SK-N-SH treated with all-trans-retinoic acid at 6 μM for 48 hours (cell line): ENCODE data around the gene CMKLR1.

Source experiments
- ATAC-seq: fragments of 200-7000 bp; cut with Tn5 transposase; 3 replicates; pipeline ENCODE4 v1.9.1; 2020; ENCODE audit warnings: mild to moderate bottlenecking, moderate library complexity
- ARNTL ChIP-seq: fragments of 450-650 bp; formaldehyde crosslinking; IDR thresholded peaks from 2 replicates; pipeline ENCODE4 v1.5.0; 2020; ENCODE audit warnings: low read depth, mild to moderate bottlenecking, moderate library complexity, borderline replicate concordance
- BACH2 ChIP-seq: fragments of 250-450 bp; sonication (Bioruptor Pico); IDR thresholded peaks from 2 replicates; pipeline ENCODE4 v1.9.0; 2021; ENCODE audit warnings: mild to moderate bottlenecking, borderline replicate concordance
- CSDC2 ChIP-seq: fragments of 250-450 bp; sonication (Bioruptor Pico); IDR thresholded peaks from 2 replicates; pipeline ENCODE4 v1.5.0; 2020; ENCODE audit warnings: mild to moderate bottlenecking, moderate library complexity
- ESRRG ChIP-seq: fragments of 250-450 bp; sonication (Bioruptor Pico); IDR thresholded peaks from 2 replicates; pipeline ENCODE4 v1.6.1; 2021; ENCODE audit warnings: mild to moderate bottlenecking
- GLIS3 ChIP-seq: fragments of 250-450 bp; sonication (Bioruptor Pico); IDR thresholded peaks from 2 replicates; pipeline ENCODE4 v1.5.0; 2020; ENCODE audit warnings: mild to moderate bottlenecking, moderate library complexity
- ISL1 ChIP-seq: fragments of 250-450 bp; sonication (Bioruptor Pico); IDR thresholded peaks from 2 replicates; pipeline ENCODE4 v2.1.2; 2022; ENCODE audit warnings: mild to moderate bottlenecking, moderate library complexity
- OSR1 ChIP-seq: fragments of 250-450 bp; sonication (Bioruptor Pico); IDR thresholded peaks from 2 replicates; pipeline ENCODE4 v1.8.0; 2022; ENCODE audit warnings: moderate library complexity, mild to moderate bottlenecking, inconsistent platforms
- PPARA ChIP-seq: fragments of 250-450 bp; sonication (Bioruptor Pico); IDR thresholded peaks from 2 replicates; pipeline ENCODE4 v1.5.0; 2020; ENCODE audit warnings: mild to moderate bottlenecking, borderline replicate concordance
- RARB ChIP-seq: fragments of 250-450 bp; sonication (Bioruptor Pico); IDR thresholded peaks from 2 replicates; pipeline ENCODE4 v1.8.0; 2021; ENCODE audit warnings: mild to moderate bottlenecking, moderate library complexity
- SNAI2 ChIP-seq: fragments of 250-450 bp; sonication (Bioruptor Pico); IDR thresholded peaks from 2 replicates; pipeline ENCODE4 v1.5.0; 2020; ENCODE audit warnings: mild to moderate bottlenecking, moderate library complexity
- TCF4 ChIP-seq: fragments of 250-450 bp; sonication (Bioruptor Pico); IDR thresholded peaks from 2 replicates; pipeline ENCODE4 v1.8.0; 2021; ENCODE audit warnings: mild to moderate bottlenecking, moderate library complexity, borderline replicate concordance
- TOX ChIP-seq: fragments of 250-450 bp; sonication (Bioruptor Pico); IDR thresholded peaks from 2 replicates; pipeline ENCODE4 v1.8.0; 2021; ENCODE audit warnings: mild to moderate bottlenecking, moderate library complexity, borderline replicate concordance
- ZNF565 ChIP-seq: fragments of 450-650 bp; formaldehyde crosslinking; conservative IDR thresholded peaks from 2 replicates; pipeline ENCODE4 v1.5.0; 2020; ENCODE audit warnings: low read depth, mild to moderate bottlenecking, moderate library complexity
- ZNF70 ChIP-seq: fragments of 450-650 bp; formaldehyde crosslinking; IDR thresholded peaks from 2 replicates; pipeline ENCODE4 v1.5.0; 2020; ENCODE audit warnings: mild to moderate bottlenecking, moderate library complexity
- ZNF8 ChIP-seq: fragments of 450-650 bp; formaldehyde crosslinking; IDR thresholded peaks from 2 replicates; pipeline ENCODE4 v1.5.0; 2020; ENCODE audit warnings: mild to moderate bottlenecking, moderate library complexity
- TF ChIP-seq, protein P1 (sequence below): fragments of 250-450 bp; sonication (Bioruptor Pico); IDR thresholded peaks from 2 replicates; pipeline ENCODE4 v1.8.0; 2020; ENCODE audit warnings: mild to moderate bottlenecking, moderate library complexity, borderline replicate concordance
- TF ChIP-seq, protein P2 (sequence below): fragments of 250-450 bp; sonication (Bioruptor Pico); IDR thresholded peaks from 2 replicates; pipeline ENCODE4 v1.5.1; 2020; ENCODE audit warnings: low read depth, mild to moderate bottlenecking, moderate library complexity
- TF ChIP-seq, protein P3 (sequence below): fragments of 250-450 bp; sonication (Bioruptor Pico); IDR thresholded peaks from 2 replicates; pipeline ENCODE4 v1.5.0; 2020; ENCODE audit warnings: mild to moderate bottlenecking, moderate library complexity
- TF ChIP-seq, protein P4 (sequence below): fragments of 250-450 bp; sonication (Bioruptor Pico); IDR thresholded peaks from 2 replicates; pipeline ENCODE4 v1.8.0; 2021; ENCODE audit warnings: low read depth, mild to moderate bottlenecking, moderate library complexity, borderline replicate concordance
- TF ChIP-seq, protein P5 (sequence below): fragments of 250-450 bp; sonication (Bioruptor Pico); IDR thresholded peaks from 2 replicates; pipeline ENCODE4 v1.5.1; 2021; ENCODE audit warnings: mild to moderate bottlenecking, moderate library complexity

Gene CMKLR1

DNA sequence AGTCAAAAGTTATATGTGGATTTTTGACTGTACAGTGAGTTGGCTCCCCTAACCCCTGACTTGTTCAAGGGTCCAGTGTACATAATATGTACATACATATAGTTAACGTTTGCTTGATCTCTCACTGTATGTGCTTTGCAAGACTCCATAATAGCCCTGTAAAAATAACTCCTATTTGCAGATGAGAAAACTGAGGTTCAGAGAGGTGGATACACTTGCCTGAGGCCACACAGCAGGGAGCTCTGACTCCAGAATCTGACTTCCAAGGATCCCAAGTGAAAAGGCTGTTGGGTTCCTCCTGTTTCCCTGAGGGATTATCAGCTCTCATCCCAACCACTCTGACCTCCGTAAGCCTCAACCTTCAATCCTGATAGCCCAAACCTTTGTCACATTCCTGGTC, 41.7 kb downstream of the CMKLR1 start:
- no peak for TF ChIP-seq ZNF70
- no peak for TF ChIP-seq ESRRG (CRISPR knock-in tag)
- TF ChIP-seq, protein P1, sequence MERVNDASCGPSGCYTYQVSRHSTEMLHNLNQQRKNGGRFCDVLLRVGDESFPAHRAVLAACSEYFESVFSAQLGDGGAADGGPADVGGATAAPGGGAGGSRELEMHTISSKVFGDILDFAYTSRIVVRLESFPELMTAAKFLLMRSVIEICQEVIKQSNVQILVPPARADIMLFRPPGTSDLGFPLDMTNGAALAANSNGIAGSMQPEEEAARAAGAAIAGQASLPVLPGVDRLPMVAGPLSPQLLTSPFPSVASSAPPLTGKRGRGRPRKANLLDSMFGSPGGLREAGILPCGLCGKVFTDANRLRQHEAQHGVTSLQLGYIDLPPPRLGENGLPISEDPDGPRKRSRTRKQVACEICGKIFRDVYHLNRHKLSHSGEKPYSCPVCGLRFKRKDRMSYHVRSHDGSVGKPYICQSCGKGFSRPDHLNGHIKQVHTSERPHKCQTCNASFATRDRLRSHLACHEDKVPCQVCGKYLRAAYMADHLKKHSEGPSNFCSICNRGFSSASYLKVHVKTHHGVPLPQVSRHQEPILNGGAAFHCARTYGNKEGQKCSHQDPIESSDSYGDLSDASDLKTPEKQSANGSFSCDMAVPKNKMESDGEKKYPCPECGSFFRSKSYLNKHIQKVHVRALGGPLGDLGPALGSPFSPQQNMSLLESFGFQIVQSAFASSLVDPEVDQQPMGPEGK = no peak
- TF ChIP-seq, protein P2, sequence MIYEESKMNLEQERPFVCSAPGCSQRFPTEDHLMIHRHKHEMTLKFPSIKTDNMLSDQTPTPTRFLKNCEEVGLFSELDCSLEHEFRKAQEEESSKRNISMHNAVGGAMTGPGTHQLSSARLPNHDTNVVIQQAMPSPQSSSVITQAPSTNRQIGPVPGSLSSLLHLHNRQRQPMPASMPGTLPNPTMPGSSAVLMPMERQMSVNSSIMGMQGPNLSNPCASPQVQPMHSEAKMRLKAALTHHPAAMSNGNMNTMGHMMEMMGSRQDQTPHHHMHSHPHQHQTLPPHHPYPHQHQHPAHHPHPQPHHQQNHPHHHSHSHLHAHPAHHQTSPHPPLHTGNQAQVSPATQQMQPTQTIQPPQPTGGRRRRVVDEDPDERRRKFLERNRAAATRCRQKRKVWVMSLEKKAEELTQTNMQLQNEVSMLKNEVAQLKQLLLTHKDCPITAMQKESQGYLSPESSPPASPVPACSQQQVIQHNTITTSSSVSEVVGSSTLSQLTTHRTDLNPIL (CRISPR knock-in tag) = no peak
- no peak for TF ChIP-seq BACH2 (CRISPR knock-in tag)
- no peak for TF ChIP-seq SNAI2
- TF ChIP-seq, all 23 proteins: peak for 0
- no peak for ATAC-seq

DNA sequence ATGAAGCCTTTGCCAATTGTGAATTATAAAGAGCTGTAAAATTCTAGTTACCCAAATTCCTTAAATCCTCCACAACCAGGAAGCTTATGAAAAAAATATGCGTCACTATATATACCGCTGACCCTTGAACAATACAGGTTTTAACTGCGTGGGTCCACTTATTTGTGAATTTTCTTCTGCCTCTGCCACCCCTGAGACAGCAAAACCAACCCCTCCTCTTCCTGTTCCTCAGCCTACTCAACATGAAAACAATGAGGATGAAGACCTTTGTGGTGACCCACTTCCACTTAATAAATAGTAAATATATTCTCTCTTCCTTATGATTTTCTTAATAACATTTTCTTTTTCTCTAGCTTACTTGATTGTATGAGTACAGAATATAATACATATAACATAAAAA, 42.2 kb downstream of the CMKLR1 start:
- TF ChIP-seq, protein P2 (CRISPR knock-in tag) = no peak
- TF ChIP-seq BACH2 (CRISPR knock-in tag) = no peak
- no peak for TF ChIP-seq ISL1
- no peak for TF ChIP-seq OSR1 (CRISPR knock-in tag)
- no peak for TF ChIP-seq ZNF8 (CRISPR knock-in tag)
- no peak for TF ChIP-seq CSDC2 (CRISPR knock-in tag)
- TF ChIP-seq ZNF565 (CRISPR knock-in tag) = no peak
- TF ChIP-seq PPARA (CRISPR knock-in tag) = no peak
- no peak for TF ChIP-seq GLIS3
- TF ChIP-seq, protein P3, sequence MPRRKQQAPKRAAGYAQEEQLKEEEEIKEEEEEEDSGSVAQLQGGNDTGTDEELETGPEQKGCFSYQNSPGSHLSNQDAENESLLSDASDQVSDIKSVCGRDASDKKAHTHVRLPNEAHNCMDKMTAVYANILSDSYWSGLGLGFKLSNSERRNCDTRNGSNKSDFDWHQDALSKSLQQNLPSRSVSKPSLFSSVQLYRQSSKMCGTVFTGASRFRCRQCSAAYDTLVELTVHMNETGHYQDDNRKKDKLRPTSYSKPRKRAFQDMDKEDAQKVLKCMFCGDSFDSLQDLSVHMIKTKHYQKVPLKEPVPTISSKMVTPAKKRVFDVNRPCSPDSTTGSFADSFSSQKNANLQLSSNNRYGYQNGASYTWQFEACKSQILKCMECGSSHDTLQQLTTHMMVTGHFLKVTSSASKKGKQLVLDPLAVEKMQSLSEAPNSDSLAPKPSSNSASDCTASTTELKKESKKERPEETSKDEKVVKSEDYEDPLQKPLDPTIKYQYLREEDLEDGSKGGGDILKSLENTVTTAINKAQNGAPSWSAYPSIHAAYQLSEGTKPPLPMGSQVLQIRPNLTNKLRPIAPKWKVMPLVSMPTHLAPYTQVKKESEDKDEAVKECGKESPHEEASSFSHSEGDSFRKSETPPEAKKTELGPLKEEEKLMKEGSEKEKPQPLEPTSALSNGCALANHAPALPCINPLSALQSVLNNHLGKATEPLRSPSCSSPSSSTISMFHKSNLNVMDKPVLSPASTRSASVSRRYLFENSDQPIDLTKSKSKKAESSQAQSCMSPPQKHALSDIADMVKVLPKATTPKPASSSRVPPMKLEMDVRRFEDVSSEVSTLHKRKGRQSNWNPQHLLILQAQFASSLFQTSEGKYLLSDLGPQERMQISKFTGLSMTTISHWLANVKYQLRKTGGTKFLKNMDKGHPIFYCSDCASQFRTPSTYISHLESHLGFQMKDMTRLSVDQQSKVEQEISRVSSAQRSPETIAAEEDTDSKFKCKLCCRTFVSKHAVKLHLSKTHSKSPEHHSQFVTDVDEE = no peak
- no peak for TF ChIP-seq SNAI2
- TF ChIP-seq, protein P4, sequence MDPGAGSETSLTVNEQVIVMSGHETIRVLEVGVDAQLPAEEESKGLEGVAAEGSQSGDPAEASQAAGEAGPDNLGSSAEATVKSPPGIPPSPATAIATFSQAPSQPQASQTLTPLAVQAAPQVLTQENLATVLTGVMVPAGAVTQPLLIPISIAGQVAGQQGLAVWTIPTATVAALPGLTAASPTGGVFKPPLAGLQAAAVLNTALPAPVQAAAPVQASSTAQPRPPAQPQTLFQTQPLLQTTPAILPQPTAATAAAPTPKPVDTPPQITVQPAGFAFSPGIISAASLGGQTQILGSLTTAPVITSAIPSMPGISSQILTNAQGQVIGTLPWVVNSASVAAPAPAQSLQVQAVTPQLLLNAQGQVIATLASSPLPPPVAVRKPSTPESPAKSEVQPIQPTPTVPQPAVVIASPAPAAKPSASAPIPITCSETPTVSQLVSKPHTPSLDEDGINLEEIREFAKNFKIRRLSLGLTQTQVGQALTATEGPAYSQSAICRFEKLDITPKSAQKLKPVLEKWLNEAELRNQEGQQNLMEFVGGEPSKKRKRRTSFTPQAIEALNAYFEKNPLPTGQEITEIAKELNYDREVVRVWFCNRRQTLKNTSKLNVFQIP (CRISPR knock-in tag) = no peak
- no peak for TF ChIP-seq RARB
- TF ChIP-seq TOX (CRISPR knock-in tag) = no peak
- TF ChIP-seq TCF4 (CRISPR knock-in tag) = no peak
- TF ChIP-seq, protein P5, sequence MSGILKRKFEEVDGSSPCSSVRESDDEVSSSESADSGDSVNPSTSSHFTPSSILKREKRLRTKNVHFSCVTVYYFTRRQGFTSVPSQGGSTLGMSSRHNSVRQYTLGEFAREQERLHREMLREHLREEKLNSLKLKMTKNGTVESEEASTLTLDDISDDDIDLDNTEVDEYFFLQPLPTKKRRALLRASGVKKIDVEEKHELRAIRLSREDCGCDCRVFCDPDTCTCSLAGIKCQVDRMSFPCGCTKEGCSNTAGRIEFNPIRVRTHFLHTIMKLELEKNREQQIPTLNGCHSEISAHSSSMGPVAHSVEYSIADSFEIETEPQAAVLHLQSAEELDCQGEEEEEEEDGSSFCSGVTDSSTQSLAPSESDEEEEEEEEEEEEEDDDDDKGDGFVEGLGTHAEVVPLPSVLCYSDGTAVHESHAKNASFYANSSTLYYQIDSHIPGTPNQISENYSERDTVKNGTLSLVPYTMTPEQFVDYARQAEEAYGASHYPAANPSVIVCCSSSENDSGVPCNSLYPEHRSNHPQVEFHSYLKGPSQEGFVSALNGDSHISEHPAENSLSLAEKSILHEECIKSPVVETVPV (CRISPR knock-in tag) = no peak
- no peak for TF ChIP-seq ARNTL
- ATAC-seq = no peak

DNA sequence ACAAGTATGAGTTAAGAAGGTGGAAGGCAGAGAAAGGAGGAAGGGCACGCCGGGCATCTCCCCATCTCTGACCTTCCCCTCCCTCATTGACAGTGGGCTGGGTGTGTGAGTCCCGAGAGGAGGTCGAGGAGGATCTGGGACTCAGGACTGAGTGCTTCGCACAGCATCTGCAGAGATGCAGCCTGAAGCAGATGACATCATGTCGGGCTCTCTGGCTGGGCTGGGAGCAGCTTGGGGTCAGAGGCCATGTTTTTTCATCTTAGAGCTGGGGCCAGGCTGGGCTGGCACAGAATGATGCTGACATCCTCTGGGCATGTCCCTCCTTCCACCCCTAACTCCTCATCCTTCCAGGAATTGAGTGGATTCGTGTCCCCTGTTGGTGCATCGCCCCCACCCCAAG, 43.5 kb downstream of the CMKLR1 start:
- no peak for ATAC-seq
- TF ChIP-seq ZNF8 (CRISPR knock-in tag) (no peak), ZNF70 (no peak), ZNF565 (CRISPR knock-in tag) (no peak), SNAI2 (no peak)
